ENCODE results near the gene PRRT1B.
"Not testable (repeated sequence)": the region's sequence is repeated elsewhere in the genome, so short reads cannot be mapped to it uniquely, and the experiment has no call there.

DNA sequence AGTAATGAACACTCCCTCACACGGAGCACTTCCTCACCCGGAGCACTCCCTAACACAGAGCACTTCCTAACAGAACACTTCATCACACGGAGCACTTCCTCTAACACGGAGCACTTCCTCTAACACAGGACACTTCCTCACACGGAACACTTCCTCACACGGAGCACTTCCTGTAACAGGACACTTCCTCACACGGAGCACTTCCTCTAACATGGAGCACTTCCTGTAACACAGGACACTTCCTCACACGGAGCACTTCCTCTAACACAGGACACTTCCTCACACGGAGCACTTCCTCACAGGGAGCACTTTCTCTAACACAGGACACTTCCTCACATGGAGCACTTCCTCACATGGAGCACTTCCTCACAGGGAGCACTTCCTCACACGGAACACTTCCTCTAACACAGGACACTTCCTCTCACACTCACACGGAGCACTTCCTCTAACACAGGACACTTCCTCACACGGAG lies 29.7 kb upstream of the PRRT1B start:
- TF ChIP-seq POLR2AphosphoS5 (IDR thresholded peaks at IDR 0.05): not testable (repeated sequence)
- TF ChIP-seq, protein P1, sequence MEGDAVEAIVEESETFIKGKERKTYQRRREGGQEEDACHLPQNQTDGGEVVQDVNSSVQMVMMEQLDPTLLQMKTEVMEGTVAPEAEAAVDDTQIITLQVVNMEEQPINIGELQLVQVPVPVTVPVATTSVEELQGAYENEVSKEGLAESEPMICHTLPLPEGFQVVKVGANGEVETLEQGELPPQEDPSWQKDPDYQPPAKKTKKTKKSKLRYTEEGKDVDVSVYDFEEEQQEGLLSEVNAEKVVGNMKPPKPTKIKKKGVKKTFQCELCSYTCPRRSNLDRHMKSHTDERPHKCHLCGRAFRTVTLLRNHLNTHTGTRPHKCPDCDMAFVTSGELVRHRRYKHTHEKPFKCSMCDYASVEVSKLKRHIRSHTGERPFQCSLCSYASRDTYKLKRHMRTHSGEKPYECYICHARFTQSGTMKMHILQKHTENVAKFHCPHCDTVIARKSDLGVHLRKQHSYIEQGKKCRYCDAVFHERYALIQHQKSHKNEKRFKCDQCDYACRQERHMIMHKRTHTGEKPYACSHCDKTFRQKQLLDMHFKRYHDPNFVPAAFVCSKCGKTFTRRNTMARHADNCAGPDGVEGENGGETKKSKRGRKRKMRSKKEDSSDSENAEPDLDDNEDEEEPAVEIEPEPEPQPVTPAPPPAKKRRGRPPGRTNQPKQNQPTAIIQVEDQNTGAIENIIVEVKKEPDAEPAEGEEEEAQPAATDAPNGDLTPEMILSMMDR (IDR thresholded peaks at IDR 0.05): not testable (repeated sequence)
